Activated CD8-positive, alpha-beta memory T cell treated with anti-CD3 and anti-CD28 coated beads, Interleukin-2, amount 50 U/mL, for 4 hours (primary cell): ENCODE data around the gene NFASC.

Experiments
- DNase-seq: peaks from one replicate; pipeline ENCODE4 v3.0.0-alpha.2; 2020

Gene NFASC

DNA sequence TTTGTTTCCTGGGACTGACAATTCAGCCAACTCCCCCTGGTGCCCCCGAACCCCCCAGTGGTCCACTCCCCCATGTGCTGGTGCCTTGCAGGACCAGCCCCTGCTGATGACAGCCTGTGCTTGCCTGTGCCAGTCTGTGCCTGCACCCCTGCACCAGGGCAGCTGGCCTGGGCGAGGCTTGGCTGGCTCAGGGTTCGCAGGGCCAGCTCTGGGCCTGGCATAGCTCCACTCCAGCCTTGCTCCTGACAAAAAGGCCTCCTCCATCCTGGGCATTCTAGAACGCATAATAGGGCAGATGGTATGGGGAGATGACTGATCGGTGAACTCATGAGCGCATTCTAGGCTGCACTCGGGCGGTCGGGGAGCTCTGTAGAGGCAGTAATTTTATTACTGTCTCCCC is 177.7 kb downstream of the NFASC start:
- DNase-seq, result no peak

DNA sequence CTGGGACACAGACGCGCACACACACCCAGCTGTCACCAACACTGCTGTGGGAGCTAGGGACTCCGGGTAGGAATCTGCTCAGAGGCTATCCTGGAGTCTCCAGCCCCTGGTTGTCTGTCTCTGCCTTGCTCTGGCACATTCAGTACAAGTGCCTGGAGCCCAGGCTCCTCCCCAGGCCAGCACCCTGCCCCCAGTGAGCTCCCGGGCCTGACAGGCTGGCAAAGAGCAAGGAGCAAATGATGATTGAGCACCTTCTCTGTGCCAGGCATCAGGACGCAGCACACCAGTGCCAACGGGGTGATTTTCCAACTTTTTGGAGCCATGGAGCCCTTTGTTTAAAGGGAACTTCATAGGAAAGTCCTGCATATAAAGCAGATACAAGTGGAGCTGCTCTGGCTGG is 178.8 kb downstream of the NFASC start:
- no peak for DNase-seq

DNA sequence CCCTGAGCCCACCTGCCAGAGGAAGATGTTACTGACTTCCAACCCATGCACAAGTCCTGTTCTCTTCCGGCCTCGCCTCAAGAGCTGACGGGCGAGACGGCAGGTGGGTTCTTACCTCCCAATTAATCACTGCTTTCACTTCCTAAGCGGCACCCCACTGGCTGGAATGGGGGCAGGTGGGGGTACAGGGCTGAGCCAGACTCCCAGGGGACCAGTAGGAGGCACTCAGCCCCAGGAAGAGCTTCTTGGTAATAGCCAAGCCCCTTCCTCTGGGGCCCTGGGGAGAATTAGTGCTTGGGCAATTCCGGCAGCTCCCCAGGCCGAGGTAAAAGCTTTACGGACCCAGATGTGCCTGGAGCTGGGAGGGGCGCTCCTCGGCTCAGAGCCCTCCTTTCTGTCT is 182.0 kb downstream of the NFASC start:
- no peak for DNase-seq

DNA sequence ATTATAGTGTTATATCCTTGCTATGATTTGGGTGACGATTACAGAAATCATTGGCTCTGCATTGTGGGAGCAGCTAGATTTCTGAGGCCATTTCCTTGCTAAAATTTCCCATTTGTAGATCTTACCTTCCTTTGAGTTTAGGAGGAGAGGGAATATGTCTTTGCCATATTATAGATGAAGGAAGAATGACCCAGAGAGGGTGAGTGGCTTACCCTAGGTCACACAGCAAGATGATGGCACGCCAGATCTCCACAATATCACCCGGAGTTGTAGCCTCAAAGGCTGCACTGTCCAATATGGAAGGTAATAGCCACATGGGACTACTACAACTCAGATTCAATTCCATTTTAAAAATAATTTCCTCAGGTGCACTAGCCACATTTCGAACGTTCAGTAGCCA is 182.6 kb downstream of the NFASC start:
- no peak for DNase-seq

DNA sequence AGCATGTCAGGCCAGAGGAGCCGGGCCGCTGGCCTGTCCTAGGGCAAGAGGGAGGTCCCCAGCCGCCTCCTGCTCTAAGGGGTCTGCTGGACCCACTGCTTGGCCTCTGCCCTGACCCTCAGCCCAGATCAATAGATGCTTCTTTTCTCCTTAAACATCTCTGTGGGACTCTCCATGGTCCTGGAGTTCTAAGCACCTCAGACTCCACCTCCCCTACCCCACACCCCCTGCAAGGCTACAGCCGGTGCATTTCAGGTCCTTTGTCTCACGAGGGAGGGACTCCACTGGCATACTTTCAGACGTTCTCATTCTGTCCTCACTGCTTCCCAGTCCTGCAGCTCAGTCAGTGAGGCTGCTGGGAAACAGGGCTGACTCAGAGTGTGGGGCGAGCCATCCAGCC is 183.4 kb downstream of the NFASC start:
- no peak for DNase-seq

DNA sequence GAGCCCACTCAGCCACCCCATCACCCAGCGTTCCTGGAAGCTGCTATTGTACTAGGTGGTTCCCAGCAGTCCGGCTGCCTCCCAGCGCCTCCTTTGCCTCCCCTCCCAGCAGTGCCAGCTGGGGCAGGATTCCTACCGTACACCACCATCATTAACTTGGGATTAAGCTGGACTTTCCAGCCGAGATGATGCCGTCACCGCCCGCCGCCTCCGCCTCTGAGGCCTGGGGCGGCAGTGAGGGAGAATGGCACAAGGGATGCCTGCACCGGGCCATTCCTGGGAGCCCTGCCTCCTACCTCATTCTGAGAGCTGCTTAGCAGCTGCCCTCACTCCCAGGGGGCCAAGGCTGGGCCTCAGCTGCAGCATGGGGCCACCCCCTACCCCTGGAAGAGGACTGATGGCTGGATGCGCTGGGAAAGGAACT is 185.5 kb downstream of the NFASC start:
- no peak for DNase-seq

DNA sequence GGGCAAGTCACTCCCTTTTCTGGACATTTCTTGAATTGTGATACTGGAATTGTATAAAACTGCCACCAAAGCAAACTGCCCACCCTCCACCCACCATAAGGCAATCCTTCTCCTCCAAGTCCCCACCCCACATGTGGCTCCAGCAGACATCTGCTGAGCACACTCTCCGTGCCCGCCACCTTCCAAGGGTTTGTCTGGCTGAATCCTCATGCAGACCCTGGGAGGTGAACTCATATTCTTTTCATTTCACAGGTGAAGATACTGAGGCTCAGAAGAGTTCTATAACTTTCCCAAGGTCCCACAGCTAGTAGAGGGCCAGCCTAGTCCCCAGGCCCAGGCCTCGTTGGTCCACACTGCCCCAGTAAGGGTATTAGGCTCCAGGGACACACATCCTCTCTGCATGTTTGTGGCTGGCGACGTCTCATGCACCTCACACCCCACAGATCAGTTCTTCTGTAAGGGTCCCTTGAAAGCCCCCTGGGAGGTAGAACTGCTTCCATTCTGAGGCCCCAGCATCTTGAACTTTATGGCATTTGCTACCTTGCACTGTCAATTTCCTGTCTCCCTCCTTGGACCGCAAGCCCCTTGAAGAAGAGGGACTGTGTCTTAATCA is 186.4 kb downstream of the NFASC start:
- no peak for DNase-seq

DNA sequence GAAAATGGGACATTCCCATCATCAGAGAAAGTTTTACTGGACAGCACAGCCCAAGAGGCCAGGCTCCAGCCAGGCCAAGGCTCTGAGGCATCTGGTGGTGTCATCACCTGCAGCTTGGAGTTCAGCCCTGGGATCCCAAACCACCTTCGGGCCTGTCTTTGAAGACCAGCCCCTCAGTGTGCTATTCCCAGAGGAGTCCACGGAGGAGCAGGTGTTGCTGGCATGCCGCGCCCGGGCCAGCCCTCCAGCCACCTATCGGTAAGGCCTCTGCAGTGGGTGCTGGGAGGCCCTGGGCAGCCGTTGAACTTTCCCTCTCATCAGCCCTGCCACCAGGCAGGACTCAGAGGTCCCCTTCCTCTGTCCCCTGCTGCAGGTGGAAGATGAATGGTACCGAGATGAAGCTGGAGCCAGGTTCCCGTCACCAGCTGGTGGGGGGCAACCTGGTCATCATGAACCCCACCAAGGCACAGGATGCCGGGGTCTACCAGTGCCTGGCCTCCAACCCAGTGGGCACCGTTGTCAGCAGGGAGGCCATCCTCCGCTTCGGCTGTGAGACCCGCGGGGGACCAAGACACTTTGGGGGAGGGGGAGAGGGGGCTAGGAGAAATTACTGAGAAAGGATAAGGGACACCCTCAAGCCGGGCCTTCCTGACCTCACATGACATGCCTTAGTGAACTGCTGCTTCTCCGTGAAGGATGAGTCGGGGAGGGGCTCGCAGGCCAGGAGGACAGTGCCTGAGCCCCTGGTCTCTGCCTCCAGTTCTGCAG is 187.3 kb downstream of the NFASC start:
- no peak for DNase-seq

DNA sequence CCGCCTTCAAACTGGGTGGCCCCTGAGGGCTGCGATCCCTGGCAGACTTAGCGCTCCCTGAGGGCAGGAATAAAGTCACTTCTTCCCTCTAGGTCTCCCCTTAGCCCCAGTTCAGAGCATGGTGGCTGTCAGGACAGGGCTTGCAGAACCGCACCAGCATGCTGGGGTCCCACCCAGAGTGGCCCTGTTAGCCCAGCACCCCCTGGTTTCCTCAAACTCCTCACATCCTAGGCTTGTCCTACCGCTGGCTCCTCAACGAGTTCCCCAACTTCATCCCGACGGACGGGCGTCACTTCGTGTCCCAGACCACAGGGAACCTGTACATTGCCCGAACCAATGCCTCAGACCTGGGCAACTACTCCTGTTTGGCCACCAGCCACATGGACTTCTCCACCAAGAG is 188.2 kb downstream of the NFASC start:
- DNase-seq, result no peak

DNA sequence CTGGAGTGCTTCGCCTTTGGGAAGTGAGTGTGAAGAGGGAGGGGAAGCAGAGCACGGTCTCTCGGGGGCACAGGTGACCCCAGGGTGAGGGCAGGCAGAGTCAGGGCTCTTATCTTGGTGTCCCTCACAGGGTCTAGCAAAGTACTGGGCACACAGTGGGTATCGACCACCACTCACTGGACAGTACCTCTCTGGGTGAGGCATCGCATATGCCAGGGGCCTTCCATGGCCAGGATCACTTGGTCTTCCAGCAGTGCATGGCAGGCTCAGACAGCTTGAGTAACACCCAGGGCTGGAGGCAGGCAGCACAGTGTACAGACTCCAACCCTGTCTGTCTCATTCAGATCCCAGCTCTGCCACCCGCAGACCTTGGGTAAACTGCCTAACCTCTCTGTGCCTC is 189.0 kb downstream of the NFASC start:
- DNase-seq, result no peak

DNA sequence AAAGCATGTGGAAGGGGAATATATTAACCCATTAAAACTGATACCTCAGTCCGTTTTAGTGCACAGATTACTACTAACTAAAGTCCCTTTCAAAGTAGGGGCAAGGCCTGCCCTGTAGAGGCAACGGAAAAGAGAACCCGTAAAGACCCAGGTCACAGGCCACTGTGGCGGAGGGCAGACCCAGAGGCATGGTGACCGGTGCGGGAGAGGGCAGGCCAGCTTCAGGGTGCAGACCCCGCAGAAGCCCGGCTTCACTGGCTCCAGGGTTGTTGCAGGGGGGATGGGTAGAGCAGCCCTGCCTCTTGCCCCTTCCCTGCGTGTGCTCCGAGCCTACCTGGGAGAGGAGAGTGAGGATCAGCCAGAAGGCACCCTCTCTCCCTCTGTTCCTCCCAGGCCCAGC is 190.1 kb downstream of the NFASC start:
- DNase-seq, result no peak

DNA sequence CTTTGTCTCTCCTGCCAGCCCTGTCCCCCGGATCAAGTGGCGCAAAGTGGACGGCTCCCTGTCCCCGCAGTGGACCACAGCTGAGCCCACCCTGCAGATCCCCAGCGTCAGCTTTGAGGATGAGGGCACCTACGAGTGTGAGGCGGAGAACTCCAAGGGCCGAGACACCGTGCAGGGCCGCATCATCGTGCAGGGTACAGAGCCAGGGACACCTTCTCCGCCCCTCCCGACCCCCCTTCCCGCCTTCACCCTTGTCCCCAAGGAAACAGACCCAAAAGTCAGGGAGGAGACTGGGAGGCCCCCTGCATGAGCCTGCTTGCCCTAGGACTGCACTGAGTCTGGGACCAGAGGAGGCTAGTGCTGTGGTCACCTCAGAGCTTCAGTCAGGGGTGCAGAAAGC is 190.6 kb downstream of the NFASC start:
- DNase-seq, result no peak

DNA sequence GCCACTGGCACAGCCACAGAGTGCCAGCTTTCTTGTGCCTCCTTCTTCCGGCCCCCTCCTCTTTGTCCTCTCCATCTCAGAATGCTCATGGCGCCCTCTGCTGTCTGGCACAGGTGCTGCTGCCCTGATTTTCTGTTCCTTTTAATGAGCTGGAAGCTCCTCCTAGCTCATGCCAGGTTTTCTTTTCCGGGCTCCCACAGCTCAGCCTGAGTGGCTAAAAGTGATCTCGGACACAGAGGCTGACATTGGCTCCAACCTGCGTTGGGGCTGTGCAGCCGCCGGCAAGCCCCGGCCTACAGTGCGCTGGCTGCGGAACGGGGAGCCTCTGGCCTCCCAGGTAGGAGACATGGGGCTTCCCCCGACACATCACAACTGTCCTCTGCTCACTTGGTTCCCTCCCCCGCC is 191.0 kb downstream of the NFASC start:
- peak; percentile 62 for DNase-seq

DNA sequence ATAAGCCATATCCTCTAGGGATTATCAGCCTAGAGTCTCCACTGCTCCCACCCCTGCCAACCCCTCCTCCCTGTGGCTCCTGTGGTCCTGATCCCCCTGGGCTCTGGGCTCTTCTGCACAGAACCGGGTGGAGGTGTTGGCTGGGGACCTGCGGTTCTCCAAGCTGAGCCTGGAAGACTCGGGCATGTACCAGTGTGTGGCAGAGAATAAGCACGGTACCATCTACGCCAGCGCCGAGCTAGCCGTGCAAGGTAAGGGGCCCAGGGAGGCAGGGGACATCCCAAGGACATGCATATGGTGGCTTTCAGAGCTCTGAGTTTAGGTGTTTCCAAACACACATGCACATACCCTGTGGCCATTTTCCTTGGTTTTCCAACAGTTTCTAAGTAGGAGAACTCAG is 191.7 kb downstream of the NFASC start:
- no peak for DNase-seq

DNA sequence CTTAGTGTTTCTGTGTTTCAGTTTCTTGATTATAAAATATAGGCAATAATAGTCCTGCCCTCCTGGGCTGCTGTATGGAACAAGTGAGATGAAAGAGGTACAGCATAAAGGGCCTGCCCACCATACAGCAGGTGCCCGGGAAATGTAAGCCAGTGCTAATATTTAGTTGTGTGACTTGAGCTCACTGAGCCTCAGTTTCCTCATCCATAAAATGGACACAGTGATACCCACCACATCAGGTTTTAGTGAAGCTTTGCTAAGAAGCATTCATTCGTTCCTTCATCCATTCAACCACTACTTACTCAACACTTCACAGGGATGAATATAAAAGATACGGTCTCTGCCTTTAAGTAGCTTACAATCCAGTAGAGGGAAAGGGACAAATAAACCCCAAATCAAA is 192.2 kb downstream of the NFASC start:
- no peak for DNase-seq

DNA sequence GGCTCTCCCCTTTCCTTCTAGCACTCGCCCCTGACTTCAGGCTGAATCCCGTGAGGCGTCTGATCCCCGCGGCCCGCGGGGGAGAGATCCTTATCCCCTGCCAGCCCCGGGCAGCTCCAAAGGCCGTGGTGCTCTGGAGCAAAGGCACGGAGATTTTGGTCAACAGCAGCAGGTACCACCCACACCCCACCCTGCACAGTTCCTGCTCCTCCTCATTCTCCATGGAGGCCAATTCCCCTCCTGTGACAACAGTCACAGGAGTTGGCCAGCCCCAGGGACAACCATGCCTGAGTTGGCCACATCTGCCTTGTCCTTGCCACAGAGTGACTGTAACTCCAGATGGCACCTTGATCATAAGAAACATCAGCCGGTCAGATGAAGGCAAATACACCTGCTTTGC is 193.6 kb downstream of the NFASC start:
- no peak for DNase-seq

DNA sequence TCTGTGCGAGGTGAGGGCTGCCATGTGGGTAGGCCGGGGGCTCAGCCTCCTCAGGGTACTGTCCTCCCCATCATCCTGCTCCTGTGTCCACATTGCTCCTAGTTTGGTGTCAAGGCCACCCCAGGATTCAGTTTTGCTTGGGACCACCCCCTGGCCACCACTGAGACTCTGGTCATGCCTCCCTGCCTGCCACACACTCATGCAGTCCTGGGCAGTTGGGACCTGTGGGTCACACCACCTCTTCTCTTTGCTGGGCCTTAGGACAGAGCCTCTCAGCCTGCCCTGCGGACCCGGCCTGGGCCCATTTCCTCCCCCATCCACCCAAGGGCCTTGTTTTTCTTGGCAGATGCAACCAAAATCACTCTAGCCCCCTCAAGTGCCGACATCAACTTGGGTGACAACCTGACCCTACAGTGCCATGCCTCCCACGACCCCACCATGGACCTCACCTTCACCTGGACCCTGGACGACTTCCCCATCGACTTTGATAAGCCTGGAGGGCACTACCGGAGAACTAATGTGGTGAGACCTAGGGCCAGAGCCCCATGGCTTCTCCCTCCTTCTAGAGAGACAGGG is 194.2 kb downstream of the NFASC start:
- no peak for DNase-seq

DNA sequence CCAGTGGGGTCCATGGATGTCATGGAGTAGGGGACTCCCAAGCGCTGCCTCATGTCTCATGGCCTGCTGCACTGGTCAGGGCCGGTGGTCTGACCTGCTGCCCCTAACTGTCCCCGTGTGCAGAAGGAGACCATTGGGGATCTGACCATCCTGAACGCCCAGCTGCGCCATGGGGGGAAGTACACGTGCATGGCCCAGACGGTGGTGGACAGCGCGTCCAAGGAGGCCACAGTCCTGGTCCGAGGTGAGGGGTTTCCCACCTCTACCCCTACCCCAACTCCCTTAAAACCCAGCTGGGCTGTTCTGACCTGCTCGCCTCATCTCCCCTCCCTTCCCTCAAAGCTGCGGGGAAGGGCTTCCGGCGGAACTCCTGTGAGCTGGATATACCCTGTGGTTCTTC is 195.0 kb downstream of the NFASC start:
- DNase-seq, result no peak

DNA sequence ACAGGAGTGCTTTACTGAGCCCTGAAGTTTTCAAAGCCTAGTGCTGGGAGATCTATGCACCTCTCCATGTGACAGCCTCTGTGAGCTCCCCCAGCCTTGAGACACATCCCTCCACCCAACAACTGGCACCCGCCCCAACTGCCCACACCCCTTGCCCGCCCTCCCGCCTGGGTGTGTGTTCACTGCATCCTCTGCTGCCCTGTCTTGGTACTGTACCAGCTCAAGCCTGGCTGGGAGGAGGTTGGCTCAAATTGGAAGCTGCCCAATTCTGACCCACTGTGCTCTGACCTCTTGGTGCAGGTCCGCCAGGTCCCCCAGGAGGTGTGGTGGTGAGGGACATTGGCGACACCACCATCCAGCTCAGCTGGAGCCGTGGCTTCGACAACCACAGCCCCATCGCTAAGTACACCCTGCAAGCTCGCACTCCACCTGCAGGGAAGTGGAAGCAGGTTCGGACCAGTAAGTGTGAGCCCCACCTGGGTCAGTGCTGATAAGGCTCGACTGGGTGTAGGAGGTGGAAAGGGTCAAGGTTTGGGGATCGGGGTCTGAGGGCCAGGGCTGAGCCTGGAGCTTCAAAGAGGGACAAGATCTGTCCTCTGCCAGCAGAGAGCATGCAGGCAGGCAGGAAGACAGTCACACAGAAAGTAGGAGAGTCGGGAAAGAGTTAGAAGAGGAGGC is 195.6 kb downstream of the NFASC start:
- DNase-seq, result no peak

DNA sequence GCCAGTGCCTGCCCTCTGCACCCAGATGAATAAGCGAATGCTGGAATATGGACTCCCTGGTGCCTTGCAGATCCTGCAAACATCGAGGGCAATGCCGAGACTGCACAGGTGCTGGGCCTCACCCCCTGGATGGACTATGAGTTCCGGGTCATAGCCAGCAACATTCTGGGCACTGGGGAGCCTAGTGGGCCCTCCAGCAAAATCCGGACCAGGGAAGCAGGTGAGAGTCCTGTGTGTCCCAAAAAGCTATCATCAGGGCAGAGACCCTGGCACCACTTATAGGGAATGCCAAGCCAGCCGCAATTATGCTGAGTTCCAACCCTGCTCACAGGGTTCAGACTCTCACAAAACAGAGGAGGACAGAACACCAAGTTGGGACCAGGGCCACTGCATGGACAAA is 196.4 kb downstream of the NFASC start:
- no peak for DNase-seq

DNA sequence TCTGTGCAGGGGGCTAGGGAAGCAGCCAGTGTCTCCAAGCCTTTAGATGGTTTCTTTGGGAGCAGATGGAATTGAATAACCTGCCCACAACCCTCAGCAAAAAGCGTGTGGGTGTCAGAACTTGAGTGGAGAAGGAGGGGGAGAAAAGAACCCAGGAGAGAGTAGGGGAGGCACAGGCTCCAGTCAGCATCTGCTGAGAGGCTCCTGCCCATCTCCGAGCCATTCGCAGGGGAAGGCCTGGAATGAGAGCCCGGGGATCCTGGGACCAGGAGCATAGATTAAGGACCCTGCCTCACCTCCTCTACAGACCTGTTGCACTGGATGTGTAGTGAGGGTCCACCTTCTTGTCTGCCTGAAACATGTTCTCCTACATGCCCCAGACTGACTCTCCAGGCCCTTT is 197.3 kb downstream of the NFASC start:
- no peak for DNase-seq

DNA sequence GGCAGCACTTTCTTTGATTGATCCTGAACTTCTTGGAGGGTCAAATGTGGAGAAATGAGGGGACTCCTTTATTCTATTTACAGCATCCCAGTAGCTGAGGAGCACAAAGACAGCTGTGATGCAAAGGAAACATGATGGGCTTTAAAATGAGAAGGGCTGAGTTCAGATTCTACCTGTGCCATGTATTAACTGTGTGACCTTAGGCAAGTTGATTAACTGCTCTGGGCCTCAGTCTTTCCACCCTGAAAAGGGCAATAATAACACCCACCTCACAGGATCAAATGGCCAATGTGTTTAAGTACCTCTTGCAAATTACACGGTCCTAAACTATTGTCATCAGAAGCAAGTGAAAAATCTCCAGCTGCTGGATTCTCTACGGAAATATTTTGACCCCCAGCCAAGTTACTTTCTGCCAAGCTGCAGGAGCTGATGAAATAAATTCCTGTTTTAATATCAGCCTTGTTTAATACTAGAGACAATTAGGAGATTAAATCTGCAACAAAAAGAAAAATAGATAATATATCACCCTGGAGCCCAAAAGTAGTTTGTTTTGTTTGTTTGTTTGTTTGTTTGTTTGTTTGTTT is 197.9 kb downstream of the NFASC start:
- no peak for DNase-seq

DNA sequence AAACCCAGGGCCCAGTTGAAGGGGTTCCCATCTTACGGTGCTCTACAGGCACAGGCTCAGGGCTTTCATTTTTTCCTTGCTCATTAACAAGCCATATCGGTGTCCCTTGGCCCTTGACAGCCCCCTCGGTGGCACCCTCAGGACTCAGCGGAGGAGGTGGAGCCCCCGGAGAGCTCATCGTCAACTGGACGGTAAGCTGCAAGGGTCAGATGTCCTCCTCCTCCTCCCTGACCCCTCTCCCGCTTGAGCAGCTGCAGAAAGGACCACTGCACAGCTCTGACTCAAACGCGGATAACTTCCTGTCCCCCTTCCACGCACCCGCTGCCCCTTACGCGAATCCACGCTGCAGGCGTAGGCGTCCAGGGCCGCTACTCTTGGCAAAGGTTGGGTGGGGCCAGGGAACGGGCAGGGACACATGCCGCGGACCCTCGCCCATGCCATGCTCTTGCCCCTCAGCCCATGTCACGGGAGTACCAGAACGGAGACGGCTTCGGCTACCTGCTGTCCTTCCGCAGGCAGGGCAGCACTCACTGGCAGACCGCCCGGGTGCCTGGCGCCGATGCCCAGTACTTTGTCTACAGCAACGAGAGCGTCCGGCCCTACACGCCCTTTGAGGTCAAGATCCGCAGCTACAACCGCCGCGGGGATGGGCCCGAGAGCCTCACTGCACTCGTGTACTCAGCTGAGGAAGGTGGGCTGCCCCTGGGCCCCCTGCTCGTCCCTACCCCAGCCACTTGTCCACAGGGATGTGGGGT is 198.9 kb downstream of the NFASC start:
- DNase-seq, result no peak
